Mesenchymal stem cell (in vitro differentiated cells and primary cell): ENCODE data around the gene KDM3A.

ENCODE experiments used
- DNase-seq: peaks from one replicate; pipeline ENCODE4 v3.0.0-alpha.2; 2013
- H2AFZ ChIP-seq: one replicate; pipeline ENCODE4 v1.6.1; 2013; ENCODE audit warnings: low read depth, mild to moderate bottlenecking, control low read depth, inconsistent platforms, low read length, moderate library complexity
- H2AK5ac ChIP-seq: 2 replicates; pipeline ENCODE4 v1.6.1; 2013; ENCODE audit warnings: low read length, moderate library complexity, mild to moderate bottlenecking, inconsistent platforms; ENCODE audit not compliant: severe bottlenecking
- H2BK120ac ChIP-seq: one replicate; pipeline ENCODE4 v1.6.1; 2013; ENCODE audit warnings: low read depth, mild to moderate bottlenecking, inconsistent platforms, low read length, moderate library complexity
- H2BK12ac ChIP-seq, 2 experiments: one replicate each; pipeline ENCODE4 v1.6.1; 2013; ENCODE audit warnings: inconsistent platforms in 2 of 2, low read length in 2 of 2, mild to moderate bottlenecking in 2 of 2, moderate library complexity in 2 of 2, control low read depth in 1 of 2
- H2BK15ac ChIP-seq: one replicate; pipeline ENCODE4 v1.6.1; 2013; ENCODE audit warnings: mild to moderate bottlenecking, low read depth, inconsistent platforms; ENCODE audit not compliant: poor library complexity, severe bottlenecking
- H2BK5ac ChIP-seq: 2 replicates; pipeline ENCODE4 v1.6.1; 2013; ENCODE audit warnings: low read depth, mild to moderate bottlenecking, low read length, control low read depth, inconsistent platforms; ENCODE audit not compliant: poor library complexity, severe bottlenecking
- H3K14ac ChIP-seq, 2 experiments: one replicate each; pipeline ENCODE4 v1.6.1; 2013; ENCODE audit warnings: inconsistent platforms in 2 of 2, low read length in 2 of 2, control low read depth in 1 of 2, mild to moderate bottlenecking in 1 of 2, moderate library complexity in 1 of 2
- H3K18ac ChIP-seq, 2 experiments: one replicate each; pipeline ENCODE4 v1.6.1; 2013; ENCODE audit warnings: inconsistent platforms in 2 of 2, low read length in 2 of 2, control low read depth in 1 of 2, low read depth in 1 of 2, mild to moderate bottlenecking in 1 of 2
- H3K23ac ChIP-seq, 2 experiments: one replicate each; pipeline ENCODE4 v1.6.1; 2013; ENCODE audit warnings: inconsistent platforms in 2 of 2, low read length in 2 of 2, mild to moderate bottlenecking in 2 of 2, moderate library complexity in 2 of 2, control low read depth in 1 of 2
- H3K27ac ChIP-seq: 2 replicates; pipeline ENCODE4 v1.5.1; 2013; ENCODE audit warnings: mild to moderate bottlenecking, moderate library complexity, low read length, control low read depth, inconsistent platforms; ENCODE audit not compliant: poor library complexity, severe bottlenecking
- H3K27me3 ChIP-seq, 2 experiments: 2 replicates each; pipeline versions ENCODE4 v1.6.1 to v1.7.0; 2013; ENCODE audit warnings: low read length in 2 of 2, mild to moderate bottlenecking in 2 of 2, moderate library complexity in 2 of 2, control low read depth in 1 of 2, inconsistent platforms in 1 of 2; ENCODE audit not compliant: control insufficient read depth in 1 of 2, insufficient read depth in 1 of 2
- H3K36me3 ChIP-seq, 2 experiments: 2 replicates each; pipeline versions ENCODE4 v1.6.1 to v1.7.0; 2013; ENCODE audit warnings: low read length in 2 of 2, control low read depth in 1 of 2, inconsistent platforms in 1 of 2, low read depth in 1 of 2, mild to moderate bottlenecking in 1 of 2; ENCODE audit not compliant: insufficient read depth in 2 of 2, control insufficient read depth in 1 of 2
- H3K4ac ChIP-seq, 2 experiments: one replicate each; pipeline ENCODE4 v1.6.1; 2013; ENCODE audit warnings: inconsistent platforms in 2 of 2, low read length in 2 of 2, mild to moderate bottlenecking in 2 of 2, moderate library complexity in 2 of 2, control low read depth in 1 of 2, low read depth in 1 of 2
- H3K4me1 ChIP-seq: 2 replicates; pipeline ENCODE4 v1.6.1; 2013; ENCODE audit warnings: low read depth, low read length, control low read depth; ENCODE audit not compliant: control insufficient read depth, insufficient read depth
- H3K4me2 ChIP-seq: 2 replicates; pipeline ENCODE4 v1.6.1; 2013; ENCODE audit warnings: low read length, mild to moderate bottlenecking, inconsistent platforms; ENCODE audit not compliant: poor library complexity, severe bottlenecking
- H3K4me3 ChIP-seq, 2 experiments: 2 replicates each; pipeline versions ENCODE4 v1.5.1 to v1.7.0; 2013; ENCODE audit warnings: low read length in 2 of 2, mild to moderate bottlenecking in 2 of 2, control low read depth in 1 of 2, low read depth in 1 of 2; ENCODE audit not compliant: insufficient read depth in 1 of 2
- H3K79me1 ChIP-seq: replicated peaks from 2 replicates; pipeline ENCODE4 v1.6.1; 2013; ENCODE audit warnings: mild to moderate bottlenecking, control low read depth, low read length, inconsistent platforms; ENCODE audit not compliant: poor library complexity, severe bottlenecking
- H3K9ac ChIP-seq: 2 replicates; pipeline ENCODE4 v1.7.0; 2013; ENCODE audit warnings: mild to moderate bottlenecking, low read length, moderate library complexity
- H3K9me3 ChIP-seq: 2 replicates; pipeline ENCODE4 v1.7.0; 2013; ENCODE audit warnings: mild to moderate bottlenecking, low read length; ENCODE audit not compliant: control insufficient read depth
- H4K8ac ChIP-seq: one replicate; pipeline ENCODE4 v1.6.1; 2013; ENCODE audit warnings: inconsistent platforms, mild to moderate bottlenecking, low read length, moderate library complexity
- H4K91ac ChIP-seq: one replicate; pipeline ENCODE4 v1.6.1; 2013; ENCODE audit warnings: mild to moderate bottlenecking, low read length, inconsistent platforms
- WGBS: methylation state at CpG from one replicate; pipeline ENCODE4 v1.1.7; 2013; ENCODE audit warnings: mixed read lengths; 5-methylcytosine and 5-hydroxymethylcytosine counted together

KDM3A gene

DNA sequence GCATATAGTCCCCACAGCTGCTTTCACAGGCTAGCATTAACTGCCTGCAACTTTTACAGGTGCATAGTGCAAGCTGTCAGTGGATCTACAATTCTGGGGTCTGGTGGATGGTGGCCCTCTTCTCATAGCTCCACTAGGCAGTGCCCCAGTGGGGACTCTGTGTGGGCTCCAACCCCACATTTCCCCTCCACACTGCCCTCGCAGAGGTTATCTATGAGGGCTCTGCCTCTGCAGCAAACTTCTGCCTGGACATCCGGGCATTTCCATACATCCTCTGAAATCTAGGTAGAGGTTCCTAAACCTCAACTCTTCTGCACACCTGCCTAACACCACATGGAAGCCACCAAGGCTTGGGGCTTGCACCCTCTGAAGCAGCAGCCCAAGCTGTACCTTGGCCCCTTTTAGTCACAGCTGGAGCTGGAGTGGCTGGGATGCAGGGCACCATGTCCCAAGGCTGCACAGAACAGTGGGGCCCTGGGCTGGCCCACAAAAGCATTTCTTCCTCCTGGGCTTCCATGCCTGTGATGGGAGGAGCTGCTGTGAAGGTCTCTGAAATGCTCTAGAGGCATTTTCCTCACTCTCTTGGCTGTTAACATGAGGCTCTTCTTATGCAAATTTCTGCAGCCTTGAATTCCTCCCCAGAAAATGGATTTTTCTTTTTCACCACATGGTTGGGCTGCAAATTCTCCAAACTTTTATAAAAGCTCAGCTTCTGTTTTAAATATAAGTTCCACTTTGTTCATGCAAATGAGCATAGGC, 59.3 kb downstream of the KDM3A start:
- no peak overlapping the region for H4K8ac ChIP-seq
- H3K14ac ChIP-seq = no peak overlapping the region
- H2BK12ac ChIP-seq = no peak overlapping the region
- WGBS = 100% methylated on average over 2 of the region's 2 CpGs
- H3K18ac ChIP-seq = no peak overlapping the region
- no peak overlapping the region for H4K91ac ChIP-seq
- H3K4me1 ChIP-seq = no peaks in the 10 kb centered on the region
- no peak overlapping the region for H2BK5ac ChIP-seq
- peaks cover 22% of the 10 kb centered on the region for H3K9me3 ChIP-seq
- DNase-seq = no peak
- H3K79me1 ChIP-seq = peaks cover 22% of the 10 kb centered on the region
- H3K27ac ChIP-seq = no peak overlapping the region
- no peak overlapping the region for H2BK15ac ChIP-seq
- H3K4ac ChIP-seq = no peak overlapping the region
- H3K9ac ChIP-seq = no peak overlapping the region
- H2AFZ ChIP-seq = no peak overlapping the region
- H3K23ac ChIP-seq = no peak overlapping the region
- H3K4me2 ChIP-seq = no peak overlapping the region
- H3K4me3 ChIP-seq = no peak overlapping the region
- no peaks in the 10 kb centered on the region for H3K27me3 ChIP-seq
- H3K36me3 ChIP-seq = peaks cover 35 to 85% of the 10 kb centered on the region in 2 experiments
- no peak overlapping the region for H2AK5ac ChIP-seq
- no peak overlapping the region for H2BK120ac ChIP-seq

DNA sequence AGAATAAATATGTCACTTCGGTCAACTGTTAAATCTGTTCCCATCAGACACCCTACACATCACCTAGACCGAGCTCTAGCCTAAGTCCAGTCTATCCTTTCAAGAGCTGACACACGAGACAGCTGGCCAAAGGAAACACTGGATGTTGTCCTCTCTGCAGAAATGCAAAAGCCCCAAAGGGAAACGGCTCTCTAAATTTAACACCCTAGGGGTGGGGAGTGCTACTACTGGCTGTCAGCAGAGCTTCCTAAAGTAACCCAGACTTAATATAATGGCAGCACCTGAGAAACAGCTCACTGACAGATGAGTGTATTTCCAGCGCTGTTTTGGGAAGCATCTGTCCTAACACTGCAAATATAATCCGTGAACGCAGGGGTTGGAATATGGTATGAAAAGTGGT, 66.4 kb downstream of the KDM3A start:
- peaks cover 26 to 66% of the 10 kb centered on the region in 2 experiments for H3K36me3 ChIP-seq
- WGBS = 99% methylated on average over 7 of the region's 7 CpGs

DNA sequence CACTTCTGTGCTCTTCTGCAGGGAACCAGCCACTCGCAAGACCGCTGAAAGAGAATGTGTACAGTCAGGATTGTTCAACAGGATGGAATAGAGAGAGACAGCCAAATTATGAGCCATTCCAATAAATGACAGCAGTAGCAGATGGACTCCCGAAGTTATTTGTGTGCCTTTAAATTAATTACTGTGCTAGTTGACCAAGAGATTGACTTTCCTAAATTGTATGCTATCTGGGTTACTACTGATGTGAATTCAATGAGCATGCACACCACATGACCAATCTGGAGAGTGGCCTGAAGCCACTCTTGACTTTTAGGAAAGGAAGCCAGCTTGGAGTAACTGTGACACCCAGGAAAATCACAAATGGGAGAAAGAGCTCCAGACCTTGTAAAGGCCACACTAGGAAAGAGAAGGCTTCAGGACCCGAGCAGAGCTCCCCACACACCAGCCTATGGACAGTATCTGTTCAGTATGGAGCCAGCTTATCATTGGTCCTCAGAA, 69.3 kb downstream of the KDM3A start:
- H3K27me3 ChIP-seq = no peaks in the 10 kb centered on the region

More for the DNA sequence above, 66.4 kb downstream of the KDM3A start:
- Histone ChIP-seq H3K4ac (no peak overlapping the region), H2BK5ac (no peak overlapping the region), H2BK120ac (no peak overlapping the region), H3K9me3 (no peaks in the 10 kb centered on the region), H4K8ac (no peak overlapping the region), H3K79me1 (peaks cover 20% of the 10 kb centered on the region), H3K14ac (no peak overlapping the region), H3K4me3 (no peak overlapping the region), H2BK15ac (no peak overlapping the region), H2AK5ac (no peak overlapping the region), H3K18ac (no peak overlapping the region), H3K23ac (no peak overlapping the region), H3K27ac (no peak overlapping the region), H3K9ac (no peak overlapping the region), H2AFZ (no peak overlapping the region), H3K4me1 (no peaks in the 10 kb centered on the region), H4K91ac (no peak overlapping the region), H3K4me2 (no peak overlapping the region), H2BK12ac (no peak overlapping the region), H3K27me3 (no peaks in the 10 kb centered on the region)
- no peak for DNase-seq

DNA sequence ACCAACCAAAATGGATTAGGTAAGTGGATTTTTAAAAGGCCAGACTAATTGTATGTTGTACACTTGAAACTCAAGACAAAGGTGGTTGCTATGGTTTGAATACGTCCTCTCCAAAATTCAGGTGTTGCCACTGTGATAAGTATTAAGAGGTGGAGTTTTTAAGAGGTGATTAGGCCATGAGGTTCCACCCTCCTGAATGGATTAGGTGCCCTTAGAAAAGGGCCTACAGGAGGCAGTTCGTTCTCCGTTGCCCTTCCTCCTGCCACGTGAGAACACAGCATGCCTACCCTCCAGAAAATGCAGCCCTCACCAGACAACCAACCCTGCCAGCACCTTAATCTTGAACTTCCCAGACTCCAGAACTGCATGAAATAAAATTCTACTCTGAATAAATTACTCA, 70.9 kb downstream of the KDM3A start:
- H3K14ac ChIP-seq = no peak overlapping the region
- no peak overlapping the region for H2BK120ac ChIP-seq
- H2BK5ac ChIP-seq = no peak overlapping the region
- H3K27ac ChIP-seq = no peak overlapping the region
- no peak overlapping the region for H3K23ac ChIP-seq
- no peak overlapping the region for H3K9ac ChIP-seq
- 99% methylated on average over 4 of the region's 4 CpGs for WGBS
- no peaks in the 10 kb centered on the region for H3K27me3 ChIP-seq
- H3K36me3 ChIP-seq = peaks cover 10 to 34% of the 10 kb centered on the region in 2 experiments
- H3K9me3 ChIP-seq = no peaks in the 10 kb centered on the region
- DNase-seq = no peak
- no peak overlapping the region for H2AK5ac ChIP-seq
- H3K4me2 ChIP-seq = no peak overlapping the region
- no peak overlapping the region for H3K4me3 ChIP-seq
- no peak overlapping the region for H3K4ac ChIP-seq
- no peak overlapping the region for H2BK12ac ChIP-seq
- H2BK15ac ChIP-seq = no peak overlapping the region
- H3K18ac ChIP-seq = no peak overlapping the region
- H4K91ac ChIP-seq = no peak overlapping the region
- H2AFZ ChIP-seq = no peak overlapping the region
- H4K8ac ChIP-seq = no peak overlapping the region
- no peaks in the 10 kb centered on the region for H3K4me1 ChIP-seq
- H3K79me1 ChIP-seq = peaks cover 20% of the 10 kb centered on the region

More for the DNA sequence above, 69.3 kb downstream of the KDM3A start:
- WGBS = 94% methylated on average over 4 of the region's 4 CpGs
- Histone ChIP-seq H2BK120ac (no peak overlapping the region), H2AK5ac (no peak overlapping the region), H3K14ac (no peak overlapping the region), H3K4me3 (no peak overlapping the region), H3K4me2 (no peak overlapping the region), H4K91ac (no peak overlapping the region), H3K27ac (no peak overlapping the region), H3K4ac (no peak overlapping the region), H4K8ac (no peak overlapping the region), H3K36me3 (peaks cover 20 to 40% of the 10 kb centered on the region in 2 experiments), H3K9ac (no peak overlapping the region), H2BK12ac (no peak overlapping the region), H2BK5ac (no peak overlapping the region), H2BK15ac (no peak overlapping the region), H3K4me1 (no peaks in the 10 kb centered on the region), H3K9me3 (no peaks in the 10 kb centered on the region), H3K79me1 (peaks cover 24% of the 10 kb centered on the region), H2AFZ (no peak overlapping the region), H3K18ac (no peak overlapping the region), H3K23ac (no peak overlapping the region)
- no peak for DNase-seq
